Measurements from ENCODE around the gene SKA1. TPM values are rescaled to one million over a fixed set of nuclear protein-coding genes. Genes with fewer than 3 reads are reported as not detected.
"Not testable (repeated sequence)": the region's sequence is repeated elsewhere in the genome, so short reads cannot be mapped to it uniquely, and the experiment has no call there.

Gene SKA1
- total RNA-seq, 2 experiments from 2014 or later = 45.6 to 47.5 TPM

GRCh38 chr18:50399582-50399981 lies 24.7 kb downstream of the SKA1 start:
- Mint-ChIP-seq H3K4me3 (no peak overlapping the region), H3K27ac (no peak overlapping the region), H3K4me1 (no peaks in the 10 kb centered on the region), H3K36me3 (peaks cover 10% of the 10 kb centered on the region), H3K27me3 (peaks cover 55% of the 10 kb centered on the region), H3K9me3 (ENCODE audit: low read depth) (no peaks in the 10 kb centered on the region)
- DNase-seq (no peak), ATAC-seq (no peak)
- CTCF ChIA-PET = no interaction called here

GRCh38 chr18:50400438-50400837 lies 25.6 kb downstream of the SKA1 start:
- H3K36me3 Mint-ChIP-seq, CTCF ChIA-PET: not testable (repeated sequence)

GRCh38 chr18:50401295-50401694 lies 26.4 kb downstream of the SKA1 start:
- Mint-ChIP-seq H3K9me3 (ENCODE audit: low read depth) (no peaks in the 10 kb centered on the region), H3K27me3 (peaks cover 68% of the 10 kb centered on the region), H3K36me3 (no peaks in the 10 kb centered on the region), H3K4me1 (no peaks in the 10 kb centered on the region), H3K27ac (no peak overlapping the region), H3K4me3 (no peak overlapping the region)
- CTCF ChIA-PET = no interaction called here
- ATAC-seq = no peak
- no peak for DNase-seq

More at GRCh38 chr18:50400438-50400837, 25.6 kb downstream of the SKA1 start:
- peaks cover 61% of the 10 kb centered on the region for H3K27me3 Mint-ChIP-seq
- H3K4me3 Mint-ChIP-seq; H3K4me1 Mint-ChIP-seq; DNase-seq; H3K27ac Mint-ChIP-seq; ATAC-seq; H3K9me3 Mint-ChIP-seq (ENCODE audit: low read depth): not testable (repeated sequence)

GRCh38 chr18:50401888-50402287 lies 27.0 kb downstream of the SKA1 start:
- peaks cover 70% of the 10 kb centered on the region for H3K27me3 Mint-ChIP-seq
- no peak overlapping the region for H3K27ac Mint-ChIP-seq
- H3K4me3 Mint-ChIP-seq = no peak overlapping the region
- H3K9me3 Mint-ChIP-seq (ENCODE audit: low read depth) = no peaks in the 10 kb centered on the region
- H3K36me3 Mint-ChIP-seq = no peaks in the 10 kb centered on the region
- no peaks in the 10 kb centered on the region for H3K4me1 Mint-ChIP-seq
- CTCF ChIA-PET = no interaction called here
- DNase-seq (no peak), ATAC-seq (no peak)

GRCh38 chr18:50404752-50405581 lies 30.1 kb downstream of the SKA1 start:
- H3K4me1 Mint-ChIP-seq; ATAC-seq; H3K9me3 Mint-ChIP-seq (ENCODE audit: low read depth); H3K4me3 Mint-ChIP-seq; H3K27ac Mint-ChIP-seq; H3K36me3 Mint-ChIP-seq; CTCF ChIA-PET; DNase-seq: not testable (repeated sequence)
- peaks cover 81% of the 10 kb centered on the region for H3K27me3 Mint-ChIP-seq

- CTCF ChIA-PET = no interaction called here
These were observed 30.9 kb downstream of the SKA1 start for GRCh38 chr18:50405582-50406271.

GRCh38 chr18:50409236-50409635 lies 34.4 kb downstream of the SKA1 start:
- CTCF ChIA-PET = no interaction called here
- no peaks in the 10 kb centered on the region for H3K36me3 Mint-ChIP-seq
- H3K9me3 Mint-ChIP-seq (ENCODE audit: low read depth) = no peaks in the 10 kb centered on the region
- ATAC-seq (no peak), DNase-seq (no peak)
- H3K4me3 Mint-ChIP-seq = no peak overlapping the region
- no peak overlapping the region for H3K27ac Mint-ChIP-seq
- H3K27me3 Mint-ChIP-seq = peaks cover 58% of the 10 kb centered on the region
- H3K4me1 Mint-ChIP-seq = no peaks in the 10 kb centered on the region

More at GRCh38 chr18:50405582-50406271, 30.9 kb downstream of the SKA1 start:
- Mint-ChIP-seq H3K4me1 (no peaks in the 10 kb centered on the region), H3K27me3 (peaks cover 83% of the 10 kb centered on the region), H3K27ac (no peak overlapping the region), H3K36me3 (no peaks in the 10 kb centered on the region), H3K4me3 (no peak overlapping the region), H3K9me3 (ENCODE audit: low read depth) (no peaks in the 10 kb centered on the region)
- ATAC-seq (no peak), DNase-seq (no peak)

GRCh38 chr18:50410008-50410407 lies 35.2 kb downstream of the SKA1 start:
- CTCF ChIA-PET = no interaction called here
- no peaks in the 10 kb centered on the region for H3K4me1 Mint-ChIP-seq
- no peaks in the 10 kb centered on the region for H3K36me3 Mint-ChIP-seq
- no peak overlapping the region for H3K4me3 Mint-ChIP-seq
- peaks cover 53% of the 10 kb centered on the region for H3K27me3 Mint-ChIP-seq
- DNase-seq (no peak), ATAC-seq (no peak)
- H3K9me3 Mint-ChIP-seq (ENCODE audit: low read depth) = no peaks in the 10 kb centered on the region
- H3K27ac Mint-ChIP-seq = no peak overlapping the region

GRCh38 chr18:50410894-50411293 lies 36.0 kb downstream of the SKA1 start:
- no peak overlapping the region for H3K4me3 Mint-ChIP-seq
- no peaks in the 10 kb centered on the region for H3K36me3 Mint-ChIP-seq
- ATAC-seq (no peak), DNase-seq (no peak)
- no peaks in the 10 kb centered on the region for H3K9me3 Mint-ChIP-seq (ENCODE audit: low read depth)
- peaks cover 50% of the 10 kb centered on the region for H3K27me3 Mint-ChIP-seq
- no peaks in the 10 kb centered on the region for H3K4me1 Mint-ChIP-seq
- H3K27ac Mint-ChIP-seq = no peak overlapping the region
- CTCF ChIA-PET = interaction anchor here (2.3 kb wide), 1 partner anchor 18 kb away, joined by 9 read pairs; no protein-coding TSS in a partner anchor

- H3K36me3 Mint-ChIP-seq; CTCF ChIA-PET; H3K4me1 Mint-ChIP-seq; H3K9me3 Mint-ChIP-seq (ENCODE audit: low read depth); DNase-seq; H3K4me3 Mint-ChIP-seq; ATAC-seq; H3K27ac Mint-ChIP-seq: not testable (repeated sequence)
- H3K27me3 Mint-ChIP-seq = peaks cover 20% of the 10 kb centered on the region
These were observed 42.0 kb downstream of the SKA1 start for GRCh38 chr18:50416832-50417231.

- DNase-seq; H3K36me3 Mint-ChIP-seq; H3K4me3 Mint-ChIP-seq; CTCF ChIA-PET; ATAC-seq; H3K9me3 Mint-ChIP-seq (ENCODE audit: low read depth); H3K4me1 Mint-ChIP-seq; H3K27ac Mint-ChIP-seq: not testable (repeated sequence)
- H3K27me3 Mint-ChIP-seq = peaks cover 20% of the 10 kb centered on the region
These were observed 42.9 kb downstream of the SKA1 start for GRCh38 chr18:50417705-50418104.

GRCh38 chr18:50418650-50419049 lies 43.8 kb downstream of the SKA1 start:
- H3K4me3 Mint-ChIP-seq = no peak overlapping the region
- H3K27me3 Mint-ChIP-seq = peaks cover 18% of the 10 kb centered on the region
- no peak overlapping the region for H3K27ac Mint-ChIP-seq
- no peak for DNase-seq
- peaks cover 8% of the 10 kb centered on the region for H3K9me3 Mint-ChIP-seq (ENCODE audit: low read depth)
- no peaks in the 10 kb centered on the region for H3K4me1 Mint-ChIP-seq
- CTCF ChIA-PET = no interaction called here
- ATAC-seq = no peak
- H3K36me3 Mint-ChIP-seq = no peaks in the 10 kb centered on the region

- CTCF ChIA-PET = no interaction called here
- Mint-ChIP-seq H3K27ac (no peak overlapping the region), H3K36me3 (peaks cover 2% of the 10 kb centered on the region), H3K4me1 (no peaks in the 10 kb centered on the region), H3K4me3 (no peak overlapping the region), H3K9me3 (ENCODE audit: low read depth) (peaks cover 10% of the 10 kb centered on the region), H3K27me3 (peaks cover 22% of the 10 kb centered on the region)
- DNase-seq (no peak), ATAC-seq (no peak)
These were observed 47.5 kb downstream of the SKA1 start for GRCh38 chr18:50422286-50422898.

Data from activated CD8-positive, alpha-beta memory T cell treated with anti-CD3 and anti-CD28 coated beads, Interleukin-2, amount 10 ng/mL, durations not matched to agents 7 days and 5 days (primary cell).